Stimulated activated CD8-positive, alpha-beta memory T cell treated with anti-CD3 and anti-CD28 coated beads, Interleukin-4, amount 100 ng/mL, for 48 hours (primary cell): Measurements from ENCODE around the gene GAMT.
"Not testable (repeated sequence)": the region's sequence is repeated elsewhere in the genome, so short reads cannot be mapped to it uniquely, and the experiment has no call there.

Experiments
- DNase-seq: peaks from one replicate; pipeline ENCODE4 v3.0.0-alpha.2; 2020

Gene GAMT

DNA sequence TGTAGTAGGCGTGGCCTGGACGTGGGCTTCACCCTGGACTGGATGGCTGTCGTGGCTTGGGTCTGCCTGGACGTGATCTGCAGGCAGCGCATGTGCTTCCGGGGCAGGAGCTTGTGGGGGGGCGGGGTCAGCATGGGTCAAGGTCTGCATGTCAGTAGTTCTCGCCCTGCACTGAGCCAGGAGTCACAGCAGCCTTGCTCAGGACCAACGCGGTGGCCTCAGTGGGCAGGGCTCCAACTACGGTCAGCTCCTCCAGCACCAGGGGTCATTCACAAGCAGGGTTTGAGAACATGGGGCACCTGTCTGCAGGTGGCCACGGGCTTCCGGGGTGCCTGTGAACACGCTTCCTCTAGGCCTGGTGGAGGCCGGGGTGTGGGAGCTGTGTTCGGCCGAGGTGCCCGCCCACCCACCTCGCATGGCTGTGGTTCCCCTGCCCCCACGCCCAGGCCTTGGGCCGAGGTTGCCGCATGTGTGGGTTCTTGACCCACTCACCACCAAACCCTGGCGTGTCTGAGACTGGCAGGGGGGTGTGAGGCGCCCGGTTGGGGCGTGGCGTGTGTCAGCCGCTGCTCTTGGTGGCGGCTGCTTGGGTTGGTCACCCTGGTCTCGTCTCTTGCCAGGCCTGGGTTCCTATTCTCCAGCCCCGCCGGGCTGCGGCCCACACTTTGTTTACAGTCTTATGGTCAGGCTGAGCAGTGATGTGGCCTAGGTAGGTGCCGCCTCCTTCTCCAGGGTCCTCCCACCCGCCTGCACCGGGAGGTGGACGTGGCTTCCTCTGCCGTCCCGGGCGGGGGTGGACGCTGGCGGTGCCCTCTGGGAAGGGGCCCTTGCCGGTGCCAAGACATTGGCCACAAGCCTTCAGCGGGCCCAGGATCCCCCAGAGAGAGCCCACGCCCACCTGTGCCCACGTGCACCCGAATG lies 32.0 kb upstream of the GAMT start:
- no peak for DNase-seq

DNA sequence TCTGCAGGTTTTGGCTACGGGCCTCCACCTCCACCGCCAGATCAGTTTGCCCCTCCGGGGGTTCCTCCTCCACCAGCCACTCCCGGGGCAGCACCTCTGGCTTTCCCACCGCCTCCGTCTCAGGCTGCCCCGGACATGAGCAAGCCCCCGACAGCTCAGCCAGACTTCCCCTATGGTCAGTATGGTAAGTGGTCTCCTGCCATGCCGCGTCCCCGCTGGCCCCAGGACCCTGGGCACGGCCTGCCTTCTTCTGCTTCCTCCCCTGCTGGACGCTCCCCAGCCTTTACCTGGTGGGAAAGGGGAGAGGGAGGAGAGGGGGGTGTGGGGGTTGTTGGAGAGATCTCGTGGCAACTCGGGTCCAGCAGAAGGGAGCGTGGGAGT lies 31.2 kb upstream of the GAMT start:
- no peak for DNase-seq

DNA sequence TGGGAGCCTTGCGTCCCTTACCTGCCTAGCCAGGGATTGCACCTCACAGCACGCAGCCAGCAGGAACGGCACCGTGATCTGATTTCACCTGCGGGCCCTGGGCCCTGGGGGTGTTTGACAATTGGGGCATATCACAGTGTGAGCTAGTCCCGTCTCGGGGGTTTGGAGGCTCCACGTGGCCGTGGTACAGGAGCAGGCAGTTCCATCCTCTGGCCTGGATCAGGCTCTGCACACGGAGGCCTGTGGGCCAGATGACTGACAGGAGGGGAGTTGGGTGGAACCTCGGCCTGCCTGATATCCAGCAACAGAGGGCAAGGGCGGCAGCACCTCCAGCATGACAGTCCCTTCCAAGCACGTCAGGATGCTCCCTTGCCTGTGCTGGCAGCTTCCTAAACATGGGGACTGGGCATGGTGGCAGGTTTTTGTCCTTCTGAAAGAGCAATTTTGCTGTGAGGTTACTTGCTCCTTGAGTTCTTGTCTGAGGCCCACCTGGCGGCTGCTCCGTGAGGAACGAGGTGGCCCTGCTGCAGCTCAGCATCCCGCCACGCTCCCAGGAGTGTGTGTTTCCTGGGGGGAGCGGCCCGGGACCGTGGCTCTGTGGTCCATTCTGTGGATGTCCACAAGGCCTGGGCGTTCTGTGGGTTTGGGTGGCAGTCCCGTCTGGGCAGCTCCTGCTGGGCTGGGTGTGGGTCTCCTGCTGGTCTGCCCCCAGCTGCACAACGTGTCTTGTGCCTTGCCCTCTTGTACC lies 30.6 kb upstream of the GAMT start:
- no peak for DNase-seq

DNA sequence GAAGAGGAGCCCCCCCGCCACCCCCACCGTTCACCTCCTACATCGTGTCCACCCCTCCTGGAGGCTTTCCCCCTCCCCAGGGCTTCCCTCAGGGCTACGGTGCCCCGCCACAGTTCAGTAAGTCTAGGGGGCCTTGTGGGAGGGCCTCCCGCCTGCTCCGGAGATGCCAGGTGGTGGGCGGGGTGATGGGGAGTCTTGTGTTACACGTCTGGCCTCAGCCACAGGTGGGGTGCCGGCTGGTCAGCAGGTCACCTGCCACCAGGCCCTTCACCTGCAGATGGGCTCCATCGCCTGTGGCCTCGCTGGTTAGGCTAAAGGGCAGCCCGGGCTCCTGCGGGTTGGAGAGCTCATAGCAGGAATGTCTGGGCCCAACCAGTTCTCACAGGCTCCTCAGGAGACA lies 28.9 kb upstream of the GAMT start:
- no peak for DNase-seq

DNA sequence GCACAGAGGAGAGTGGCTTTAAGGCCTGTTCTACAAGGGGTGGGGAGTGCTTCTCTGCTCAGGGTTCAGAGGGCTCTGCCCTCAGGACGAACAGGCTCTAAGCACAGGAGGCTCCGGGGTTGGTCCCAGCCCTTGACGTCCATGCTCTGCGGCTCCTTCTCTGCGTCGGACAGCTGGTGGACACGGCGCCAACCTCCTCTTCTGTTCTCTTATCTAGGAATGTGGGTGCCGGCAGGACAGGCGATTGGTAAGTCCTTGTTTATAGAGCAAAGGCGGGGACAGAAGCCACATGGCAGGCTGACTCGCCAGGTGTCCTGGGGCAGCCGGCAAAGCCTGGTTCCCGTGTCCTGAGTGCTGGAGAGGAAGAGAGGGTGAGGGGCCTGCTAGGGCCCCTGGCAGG lies 28.4 kb upstream of the GAMT start:
- no peak for DNase-seq

DNA sequence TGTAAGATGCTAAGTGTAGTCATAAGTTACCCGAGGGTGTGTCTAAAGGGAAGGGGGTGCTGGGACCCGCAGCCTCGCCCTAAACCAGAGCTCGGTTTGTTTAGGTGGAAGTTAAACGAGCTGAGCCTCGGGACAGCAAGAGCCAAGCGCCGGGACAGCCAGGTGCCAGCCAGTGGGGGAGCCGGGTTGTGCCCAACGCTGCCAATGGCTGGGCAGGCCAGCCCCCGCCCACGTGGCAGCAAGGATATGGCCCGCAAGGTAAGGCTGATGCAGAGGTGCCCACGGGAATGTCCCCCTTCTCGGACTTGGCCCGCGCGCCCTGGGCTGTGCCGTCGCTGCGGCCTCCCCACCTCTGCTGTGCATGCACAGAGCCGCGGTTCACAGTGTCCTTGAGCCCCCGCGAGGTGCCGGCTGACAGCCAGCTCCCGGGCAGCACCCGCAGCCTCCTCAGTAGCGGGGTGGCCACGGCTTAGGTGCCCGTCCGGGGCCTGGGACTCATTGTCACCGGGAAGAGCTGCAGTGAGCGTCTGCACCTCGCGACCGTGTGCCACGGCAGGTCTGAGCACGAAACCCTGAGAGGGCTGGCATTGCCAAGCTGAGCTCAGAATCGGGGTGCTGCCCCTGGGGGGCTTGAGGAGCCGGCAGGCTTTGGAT lies 27.5 kb upstream of the GAMT start:
- DNase-seq, result no peak

DNA sequence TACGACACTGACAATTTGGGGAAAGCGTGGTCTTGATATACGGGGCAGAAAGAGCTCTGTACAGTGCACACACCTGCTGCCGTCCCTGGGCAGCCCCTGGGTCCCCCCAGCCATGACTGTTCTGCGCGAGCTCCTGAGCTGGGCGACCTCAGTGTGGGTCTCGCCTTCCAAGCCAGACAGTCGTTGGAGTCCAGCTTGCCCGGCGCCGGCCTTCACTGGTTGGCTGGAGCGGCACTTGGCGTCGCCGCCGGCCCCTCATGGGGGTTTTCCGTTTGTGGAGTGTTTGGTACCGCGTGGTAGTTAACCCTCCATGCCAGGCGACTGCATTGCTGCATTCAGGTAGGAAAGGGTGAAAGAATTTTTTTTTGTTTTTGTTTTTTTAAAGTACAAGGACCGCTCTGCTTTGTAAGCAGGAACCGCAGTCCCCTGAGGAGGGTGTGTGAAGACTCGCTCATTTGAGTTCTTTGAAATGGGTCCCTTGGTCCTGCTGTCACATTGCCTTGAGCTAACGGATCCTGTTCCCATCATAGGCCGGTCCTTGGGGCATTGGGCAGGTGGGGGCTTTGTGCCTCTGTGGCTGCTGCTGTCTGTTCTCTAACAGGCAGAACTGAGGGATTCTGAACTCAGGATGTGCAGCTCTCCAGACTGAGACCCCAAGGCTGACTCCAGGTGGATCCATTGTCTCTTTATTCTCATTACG lies 26.0 kb upstream of the GAMT start:
- DNase-seq, result no peak

DNA sequence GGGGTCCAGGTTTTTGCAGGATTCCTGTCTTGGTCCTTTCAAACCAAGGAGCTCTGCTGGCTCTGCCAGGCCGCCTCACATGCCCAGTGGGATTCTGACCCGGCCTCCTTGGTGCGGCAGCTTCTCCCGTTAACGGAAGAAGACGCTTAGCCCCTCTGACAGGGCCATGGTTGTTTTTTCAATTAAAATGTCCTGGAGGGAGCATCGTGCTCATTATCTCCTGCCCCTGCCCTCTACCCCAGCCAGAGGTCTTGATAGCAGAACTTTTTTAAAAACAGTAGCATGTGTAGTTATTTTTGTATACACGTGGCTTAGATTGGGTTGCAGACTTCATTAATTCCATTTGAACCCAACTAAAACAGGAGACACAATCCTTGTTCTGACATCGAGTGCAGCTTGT lies 25.4 kb upstream of the GAMT start:
- no peak for DNase-seq

DNA sequence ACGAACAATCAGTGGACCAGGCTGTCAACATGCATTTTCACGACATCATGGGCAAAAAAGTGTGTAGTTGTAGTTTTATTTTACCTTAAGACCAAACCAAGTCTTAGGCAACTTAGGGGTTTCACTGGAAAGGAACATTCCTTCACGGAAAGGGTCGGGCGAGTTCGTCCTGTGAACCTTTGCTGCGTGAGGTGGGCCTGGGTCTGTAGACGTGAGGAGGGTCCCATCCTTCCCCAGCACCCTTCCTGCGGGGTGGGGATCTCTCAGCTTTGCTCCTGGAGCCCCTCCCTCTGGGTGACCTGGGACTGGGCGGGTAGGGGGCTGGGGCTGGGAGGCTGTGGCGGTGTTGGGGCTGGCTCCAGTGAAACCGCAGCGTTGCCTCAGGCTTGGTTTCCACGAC lies 24.6 kb upstream of the GAMT start:
- no peak for DNase-seq

DNA sequence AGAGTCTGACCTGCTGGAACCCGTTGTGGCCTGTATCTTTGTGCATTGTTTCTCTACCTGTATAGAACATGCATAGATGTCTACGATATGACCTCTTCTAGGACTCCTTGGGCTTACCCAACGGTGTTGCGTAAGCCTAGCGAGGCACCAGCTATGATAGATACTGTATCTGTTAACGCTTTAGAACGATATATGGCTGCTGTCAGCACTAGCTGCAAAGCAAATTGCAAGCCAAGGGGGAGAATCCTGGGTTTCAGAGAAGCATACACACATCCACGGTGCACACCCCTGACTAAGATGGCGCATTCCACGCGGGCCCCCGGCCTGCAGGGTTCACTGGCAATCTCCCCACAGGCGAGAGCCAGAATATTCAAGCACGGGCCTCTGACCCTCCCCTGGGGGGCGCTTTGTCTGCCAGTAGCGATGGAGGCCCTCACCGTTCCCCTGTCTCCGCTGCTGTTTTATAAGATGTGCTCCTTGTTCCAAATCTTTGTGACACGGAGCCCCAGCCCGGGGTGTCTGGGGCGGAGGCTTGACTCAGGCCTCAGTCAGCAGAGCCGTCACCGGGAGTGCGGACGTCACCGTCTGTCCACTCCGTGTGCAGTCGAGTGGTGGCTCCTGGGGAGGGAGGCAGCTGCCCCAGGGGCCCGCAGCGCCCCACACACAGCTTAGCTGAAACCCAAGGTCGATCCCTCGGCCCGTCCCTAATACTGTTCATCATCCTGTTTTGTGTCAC lies 23.9 kb upstream of the GAMT start:
- DNase-seq, result no peak

DNA sequence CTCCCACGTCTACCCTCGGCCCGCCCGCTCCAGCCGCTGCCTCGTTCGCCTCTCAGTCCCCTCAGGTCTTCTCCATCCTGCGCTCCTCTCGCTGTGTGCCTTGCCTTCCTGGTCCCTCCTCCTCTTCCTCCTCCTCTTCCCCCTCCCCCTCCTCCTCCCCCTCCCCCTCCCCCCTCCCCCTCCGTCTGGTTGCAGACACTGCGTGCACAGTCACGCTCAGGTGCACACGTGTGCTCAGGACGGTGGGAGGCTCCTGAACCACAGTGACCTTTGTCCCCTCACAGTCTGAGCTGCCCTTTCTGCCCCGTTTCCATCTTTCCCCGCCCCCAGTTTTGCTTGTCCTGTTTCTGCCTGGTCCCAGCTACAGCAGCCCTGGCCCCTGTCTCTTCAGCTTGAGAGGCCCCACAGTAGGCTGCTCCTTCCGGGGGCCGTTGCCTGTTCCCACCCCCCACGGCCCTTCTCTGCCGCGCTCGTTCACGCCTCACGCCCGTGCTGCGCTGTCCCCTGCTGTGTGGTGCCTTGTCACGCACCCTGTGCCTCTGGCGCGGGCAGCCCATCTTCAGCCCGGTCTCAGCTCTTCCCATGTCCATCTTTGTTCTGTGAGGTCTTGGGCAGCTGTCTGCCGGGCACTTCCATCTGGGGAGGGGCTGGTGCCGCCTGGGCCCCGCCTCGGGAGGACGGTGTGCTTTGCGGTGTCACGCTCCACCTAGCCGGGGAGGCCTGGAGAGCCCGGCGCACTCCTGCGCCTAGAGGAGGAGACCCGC lies 23.0 kb upstream of the GAMT start:
- DNase-seq, result no peak

DNA sequence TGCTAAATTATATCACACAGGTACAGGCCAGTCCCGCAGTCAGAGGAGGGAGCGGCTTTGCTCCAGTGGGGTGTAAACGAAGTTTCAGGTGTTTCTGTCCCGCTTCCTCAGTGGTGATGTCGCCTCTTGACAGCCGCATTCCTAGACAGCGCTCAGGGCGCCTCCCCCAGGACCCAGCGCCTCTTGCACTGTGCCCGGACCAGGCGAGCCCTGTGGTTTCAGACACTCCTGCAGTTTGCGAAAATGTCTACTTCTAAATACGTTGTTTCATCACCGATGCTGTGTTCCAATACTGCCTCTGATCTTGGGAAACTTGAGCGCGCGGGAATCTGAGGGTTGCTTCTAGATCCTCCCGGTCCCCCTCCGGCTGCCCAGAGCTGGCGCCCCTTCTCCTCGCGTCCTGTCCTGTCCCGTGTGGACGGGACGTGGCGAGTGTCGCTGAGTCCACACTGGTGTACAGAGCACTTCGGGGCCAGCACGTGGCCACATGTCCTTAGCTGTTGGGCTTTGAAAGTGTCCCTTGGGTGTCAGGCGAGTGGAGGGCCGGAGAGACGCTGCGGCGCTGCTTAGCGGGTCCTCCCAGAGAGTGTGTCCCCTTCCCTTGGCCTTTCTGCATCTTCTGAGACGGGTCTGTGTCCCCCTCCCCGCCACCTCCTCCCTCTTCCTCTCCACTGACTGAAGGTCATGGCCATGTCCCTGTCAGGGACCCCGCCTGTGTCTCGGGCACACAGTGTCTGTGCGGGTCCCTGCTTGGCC lies 22.3 kb upstream of the GAMT start:
- DNase-seq, result no peak

DNA sequence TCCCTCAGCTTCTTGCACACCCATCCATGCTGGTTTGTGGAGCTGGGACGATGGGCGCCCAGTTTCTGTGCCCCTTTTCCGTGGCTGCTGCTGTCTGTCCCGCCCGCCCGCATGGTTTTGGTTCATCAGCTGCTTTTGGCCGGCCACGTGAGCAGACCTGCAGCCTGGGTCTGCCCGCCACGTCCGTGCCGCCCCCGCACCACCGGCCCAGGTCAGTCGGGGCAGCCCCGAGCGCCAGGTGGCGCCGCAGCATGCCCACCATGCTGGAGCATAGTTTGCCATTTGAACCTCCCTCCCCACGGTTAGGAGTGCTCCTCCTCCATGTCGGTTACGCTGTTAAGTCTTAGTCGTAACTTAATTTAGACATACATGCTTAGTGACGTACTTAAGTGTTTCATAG lies 21.6 kb upstream of the GAMT start:
- DNase-seq, result no peak

DNA sequence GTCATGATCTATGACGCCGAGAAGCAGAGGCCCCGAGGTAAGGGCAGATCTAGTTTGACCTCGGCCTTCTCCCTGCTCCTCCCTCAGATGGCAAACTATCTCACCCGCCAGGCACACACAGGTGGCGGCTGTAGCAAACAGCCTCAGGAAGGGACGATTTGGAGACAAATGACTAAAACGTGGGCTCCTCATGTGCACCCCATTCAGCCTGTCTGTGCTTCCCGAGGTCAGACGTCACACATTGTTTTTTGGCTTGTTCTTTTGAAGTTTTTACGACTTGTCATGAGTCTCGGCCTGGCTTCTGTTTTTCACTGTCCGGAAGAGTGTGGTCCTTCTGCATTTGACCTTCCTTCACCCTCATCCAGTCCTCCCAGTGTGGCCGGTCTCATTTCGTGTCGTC lies 21.0 kb upstream of the GAMT start:
- no peak for DNase-seq

DNA sequence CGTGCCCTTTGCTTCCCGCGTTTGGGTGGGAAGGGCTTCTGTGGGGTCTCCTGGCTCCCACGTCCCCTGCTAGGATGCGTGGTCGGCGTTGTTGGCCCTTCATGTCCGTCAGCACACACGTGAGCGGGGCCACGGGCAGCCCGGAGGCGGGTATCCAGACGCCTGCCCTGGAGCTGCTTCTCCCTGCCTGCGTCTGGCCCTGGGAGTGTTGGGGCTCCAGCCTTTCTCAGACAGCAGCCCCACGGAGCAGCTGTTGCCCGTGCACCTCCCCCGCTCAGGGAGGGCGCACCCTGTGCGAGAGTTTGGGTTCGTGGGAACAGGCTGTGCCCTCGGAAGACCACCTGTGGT lies 20.6 kb upstream of the GAMT start:
- DNase-seq, result no peak

DNA sequence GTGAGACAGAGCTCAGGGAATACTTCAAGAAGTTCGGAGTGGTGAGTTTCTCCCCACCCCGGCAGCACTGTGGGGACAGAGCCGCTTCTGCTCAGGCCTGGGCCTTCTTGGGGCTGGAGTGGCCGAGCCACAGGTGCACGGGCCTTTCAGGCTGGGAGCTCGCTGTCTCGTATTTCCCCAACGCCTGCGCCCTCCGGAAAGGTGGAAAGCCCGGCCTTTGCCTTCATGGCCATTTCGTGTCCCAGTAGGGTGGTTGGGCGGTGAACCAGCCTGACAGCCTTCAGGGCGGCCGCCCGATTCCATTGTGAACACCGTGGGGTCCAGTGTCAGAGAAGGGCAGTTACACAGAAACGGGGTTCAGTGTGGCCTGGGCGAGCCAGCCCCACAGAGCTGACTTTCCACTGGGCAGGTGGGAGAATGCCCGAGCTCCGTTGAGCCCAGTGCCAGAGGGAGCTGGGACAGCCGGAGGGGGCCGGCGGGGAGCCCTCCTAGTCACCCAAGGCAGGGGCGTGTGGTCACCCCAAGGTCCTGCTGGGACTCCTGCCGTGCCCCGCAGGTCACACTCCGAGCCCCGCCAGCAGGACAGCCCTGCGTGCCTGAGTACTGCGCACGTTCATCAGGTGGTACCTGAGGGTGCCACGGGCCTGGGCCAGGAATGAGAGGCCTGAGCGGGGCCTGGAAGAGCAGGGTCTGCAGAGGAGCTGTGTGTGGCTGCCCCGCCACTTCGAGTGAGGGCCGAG lies 20.0 kb upstream of the GAMT start:
- no peak for DNase-seq

DNA sequence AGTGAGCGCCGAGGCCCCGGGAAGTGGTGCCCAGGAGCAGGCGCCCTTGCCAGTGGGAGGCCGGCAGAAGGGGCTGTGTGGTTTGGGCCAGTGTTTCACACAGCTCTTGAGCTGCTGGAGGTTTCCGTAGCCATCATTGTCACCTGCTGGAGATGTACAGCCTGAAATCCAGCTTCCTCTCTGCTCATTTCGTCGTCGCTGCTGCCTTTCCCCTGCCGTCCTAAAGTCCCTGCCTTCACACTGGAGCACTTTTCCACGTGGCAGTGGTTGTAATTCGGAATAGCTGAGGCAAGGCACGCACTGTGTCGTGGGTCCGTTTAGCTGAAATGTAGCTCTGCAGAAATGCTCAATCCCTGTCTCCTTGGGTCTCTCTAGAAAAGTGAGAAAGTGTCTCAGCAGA lies 19.2 kb upstream of the GAMT start:
- no peak for DNase-seq

DNA sequence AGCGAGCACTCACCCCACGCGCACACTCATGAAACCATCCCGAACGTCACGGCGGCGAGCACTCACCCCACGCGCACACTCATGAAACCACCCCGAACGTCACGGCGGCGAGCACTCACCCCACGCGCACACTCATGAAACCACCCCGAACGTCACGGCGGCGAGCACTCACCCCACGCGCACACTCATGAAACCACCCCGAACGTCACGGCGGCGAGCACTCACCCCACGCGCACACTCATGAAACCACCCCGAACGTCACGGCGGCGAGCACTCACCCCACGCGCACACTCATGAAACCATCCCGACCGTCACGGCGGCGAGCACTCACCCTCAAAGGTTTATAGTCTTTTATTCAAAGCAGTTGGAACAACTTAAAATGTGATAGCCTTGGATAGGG lies 18.7 kb upstream of the GAMT start:
- not testable (repeated sequence) for DNase-seq

DNA sequence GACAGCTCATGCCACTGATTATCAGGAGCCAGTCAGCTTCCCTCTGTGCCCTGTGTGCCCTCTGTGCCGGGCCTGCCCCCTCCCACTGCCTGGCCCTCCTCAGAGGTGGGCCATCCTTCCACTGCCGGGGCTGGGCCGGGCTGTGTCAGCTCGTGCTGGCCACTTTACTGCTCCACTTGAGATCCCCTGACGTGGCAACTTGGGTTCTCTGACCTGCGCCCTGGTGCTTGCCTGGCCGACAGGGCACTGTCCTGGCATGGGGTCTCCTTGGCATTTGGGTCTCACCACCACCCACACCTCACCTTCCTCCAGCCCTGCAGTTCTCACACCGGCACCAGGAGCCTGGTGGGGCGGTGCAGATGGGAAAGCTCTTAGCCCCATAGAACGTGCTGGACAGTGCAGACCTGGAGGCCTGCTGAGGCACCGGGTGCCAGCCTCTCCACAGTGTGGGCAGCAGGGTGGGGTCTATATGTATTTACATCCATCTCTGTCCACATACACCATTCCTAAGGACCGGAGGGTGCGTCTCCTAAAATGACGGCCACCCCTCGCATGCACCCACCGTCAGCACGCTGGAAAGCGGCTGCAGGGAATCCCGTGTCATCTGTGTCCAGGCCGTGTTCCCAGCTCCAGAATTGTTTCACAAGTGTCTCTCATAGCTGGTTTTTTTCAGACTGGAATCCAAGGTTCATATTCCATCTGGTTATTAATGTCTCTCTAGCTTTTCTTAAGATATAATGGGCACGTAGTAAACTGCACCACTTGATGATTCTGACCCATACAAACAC lies 17.8 kb upstream of the GAMT start:
- no peak for DNase-seq

DNA sequence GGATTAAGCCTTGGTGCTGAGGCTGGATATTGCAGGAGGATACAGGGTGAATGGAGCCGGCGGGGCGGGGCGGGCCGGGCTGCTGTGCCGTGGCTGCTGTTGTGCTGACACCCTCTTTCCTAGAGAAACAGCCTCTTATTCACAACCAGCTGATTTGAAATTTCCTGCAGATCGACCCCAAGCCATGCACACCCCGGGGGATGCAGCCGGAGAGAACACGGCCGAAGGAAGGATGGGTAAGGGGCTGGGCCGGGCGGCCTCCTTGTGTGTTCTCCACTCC lies 17.1 kb upstream of the GAMT start:
- DNase-seq, result no peak
